Measurements from ENCODE around the gene C9orf152.
"Not testable (repeated sequence)": the region's sequence is repeated elsewhere in the genome, so short reads cannot be mapped to it uniquely, and the experiment has no call there.

The C9orf152 gene

GRCh38 chr9:110252509-110253139 is 44.7 kb upstream of the C9orf152 start:
- no peak overlapping the region for H3K27ac ChIP-seq
- TF ChIP-seq CTCF (conservative IDR thresholded peaks at IDR 0.05), result no peak

GRCh38 chr9:110251770-110252169 is 43.8 kb upstream of the C9orf152 start:
- H3K27ac ChIP-seq, result not testable (repeated sequence)

DNA sequence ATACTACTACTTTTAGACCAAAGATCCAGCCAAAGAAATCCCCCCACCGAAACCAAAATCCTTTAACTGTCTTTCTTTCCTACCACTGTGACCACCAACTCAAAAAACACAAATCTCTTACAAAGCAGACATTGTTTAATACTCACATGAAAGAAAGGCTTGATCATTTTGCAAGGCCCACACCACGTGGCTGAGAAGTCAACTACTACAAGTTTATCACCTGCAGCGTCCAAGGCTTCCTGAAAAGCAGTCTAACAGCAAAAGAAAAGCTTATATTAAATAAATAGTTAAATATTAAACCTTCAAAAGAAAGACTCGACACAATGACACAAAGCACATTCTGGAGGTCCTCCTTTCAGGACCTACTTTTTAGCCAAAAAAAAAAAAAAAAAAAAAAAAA is 43.3 kb upstream of the C9orf152 start:
- TF ChIP-seq CTCF (conservative IDR thresholded peaks at IDR 0.05), result no peak
- no peak overlapping the region for H3K27ac ChIP-seq

GRCh38 chr9:110249603-110250002 is 41.6 kb upstream of the C9orf152 start:
- no peak overlapping the region for H3K27ac ChIP-seq
- TF ChIP-seq CTCF (conservative IDR thresholded peaks at IDR 0.05), result no peak

- no peak for TF ChIP-seq CTCF (conservative IDR thresholded peaks at IDR 0.05)
- no peak overlapping the region for H3K27ac ChIP-seq
These were observed 40.4 kb upstream of the C9orf152 start for GRCh38 chr9:110248361-110248760.

DNA sequence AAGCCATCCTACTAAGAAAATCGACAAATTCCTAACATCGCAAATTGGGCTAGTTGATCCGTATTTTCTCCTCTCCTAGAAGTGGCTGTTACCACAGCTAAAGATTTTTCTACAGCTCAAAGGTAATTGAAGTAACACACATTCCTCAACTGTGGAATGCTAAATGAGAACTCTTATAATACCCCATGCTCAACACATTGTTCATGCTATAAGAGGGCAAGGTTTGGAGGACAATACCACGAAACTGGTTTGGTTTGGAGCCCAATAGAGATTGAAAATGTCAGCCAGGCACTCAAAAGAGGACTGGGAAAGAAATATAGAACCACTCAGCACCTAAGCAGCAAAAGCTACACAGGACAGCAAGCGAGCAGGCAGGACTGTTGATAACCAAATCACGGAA is 38.3 kb upstream of the C9orf152 start:
- no peak overlapping the region for H3K27ac ChIP-seq
- no peak for TF ChIP-seq CTCF (conservative IDR thresholded peaks at IDR 0.05)

GRCh38 chr9:110244616-110245015 is 36.7 kb upstream of the C9orf152 start:
- no peak for TF ChIP-seq CTCF (conservative IDR thresholded peaks at IDR 0.05)
- H3K27ac ChIP-seq, result no peak overlapping the region

- H3K27ac ChIP-seq, result no peak overlapping the region
- no peak for TF ChIP-seq CTCF (conservative IDR thresholded peaks at IDR 0.05)
These were observed 33.9 kb upstream of the C9orf152 start for GRCh38 chr9:110241858-110242321.

All from VCaP (cell line).